Activated naive CD4-positive, alpha-beta T cell treated with Interleukin-2 at 50 U/mL for 16 hours (primary cell): ENCODE data around the gene KIR2DL1.
"Not testable (repeated sequence)": the region's sequence is repeated elsewhere in the genome, so short reads cannot be mapped to it uniquely, and the experiment has no call there.

Experiments used
- DNase-seq: peaks from one replicate; pipeline ENCODE4 v3.0.0-alpha.2; 2020

KIR2DL1 gene

GRCh38 chr19:54824416-54824815, 54.8 kb downstream of the KIR2DL1 start:
- DNase-seq, result not testable (repeated sequence)

GRCh38 chr19:54825326-54825725, 55.7 kb downstream of the KIR2DL1 start:
- DNase-seq, result not testable (repeated sequence)

GRCh38 chr19:54828064-54828463, 58.5 kb downstream of the KIR2DL1 start:
- DNase-seq, result not testable (repeated sequence)

GRCh38 chr19:54832496-54832895, 62.9 kb downstream of the KIR2DL1 start, which contains the start of gene KIR2DS4:
Gene KIR2DS4 (plus strand): TSS chr19:54832676.
- DNase-seq, result not testable (repeated sequence)
